WTC11 (cell line): ENCODE measurements around the gene FRA10AC1. TPM values are rescaled to one million over a fixed set of nuclear protein-coding genes. Genes with fewer than 3 reads are reported as not detected.

Experiments
- ATAC-seq: fragments of 200-7000 bp; cut with Tn5 transposase; 2 replicates; pipeline ENCODE4 v1.10.0; 2021; ENCODE audit warnings: mild to moderate bottlenecking, moderate library complexity
- CTCF ChIA-PET: fragments of 300-600 bp; sonication (Branson Sonifier 250); formaldehyde crosslinking; loops from one replicate; lab custom pipeline; 2021; ENCODE audit warnings: antibody characterized with exemption; lab: Charles Lee
- POLR2A ChIA-PET: fragments of 350-600 bp; sonication (Branson Sonifier 250); formaldehyde crosslinking; loops from one replicate; lab custom pipeline; 2021; ENCODE audit warnings: antibody characterized with exemption; lab: Charles Lee
- DNase-seq: peaks from one replicate; pipeline ENCODE4 v3.0.0; 2021; ENCODE audit warnings: low spot score
- H3K27ac Mint-ChIP-seq: 2 replicates; pipeline ENCODE4 v1.8.0; 2021; ENCODE audit warnings: mixed read lengths
- H3K27me3 Mint-ChIP-seq: 2 replicates; pipeline ENCODE4 v1.8.0; 2021; ENCODE audit warnings: low read depth, mild to moderate bottlenecking, moderate library complexity, mixed read lengths
- H3K36me3 Mint-ChIP-seq: 2 replicates; pipeline ENCODE4 v1.8.0; 2021; ENCODE audit warnings: mixed read lengths
- H3K4me1 Mint-ChIP-seq: 2 replicates; pipeline ENCODE4 v1.8.0; 2022; ENCODE audit warnings: mixed read lengths
- H3K4me3 Mint-ChIP-seq: 2 replicates; pipeline ENCODE4 v1.8.0; 2021; ENCODE audit warnings: mild to moderate bottlenecking, moderate library complexity, mixed read lengths
- H3K9me3 Mint-ChIP-seq: 2 replicates; pipeline ENCODE4 v1.8.0; 2021; ENCODE audit warnings: mixed read lengths
- ETV6 ChIP-seq: sonication (generic); formaldehyde crosslinking; IDR thresholded peaks from 2 replicates; pipeline ENCODE4 v1.8.1; 2022; ENCODE audit warnings: mild to moderate bottlenecking, missing genetic modification reagents
- FOXK1 ChIP-seq: sonication (generic); formaldehyde crosslinking; IDR thresholded peaks from 2 replicates; pipeline ENCODE4 v1.8.0; 2022; ENCODE audit warnings: mild to moderate bottlenecking, moderate library complexity, missing genetic modification reagents
- GABPB1 ChIP-seq: sonication (generic); formaldehyde crosslinking; IDR thresholded peaks from 2 replicates; pipeline ENCODE4 v1.8.1; 2023; ENCODE audit warnings: mild to moderate bottlenecking, missing genetic modification reagents
- GTF2I ChIP-seq: fragments of 250-450 bp; sonication (Bioruptor Pico); conservative IDR thresholded peaks from 2 replicates; pipeline ENCODE4 v1.4.0; 2021; ENCODE audit warnings: mild to moderate bottlenecking
- KAT7 ChIP-seq: sonication (generic); formaldehyde crosslinking; IDR thresholded peaks from 2 replicates; pipeline ENCODE4 v1.8.1; 2023; ENCODE audit warnings: missing genetic modification reagents, mild to moderate bottlenecking, borderline replicate concordance
- NFE2L1 ChIP-seq: sonication (generic); formaldehyde crosslinking; IDR thresholded peaks from 2 replicates; pipeline ENCODE4 v1.8.1; 2023; ENCODE audit warnings: missing genetic modification reagents
- NFYB ChIP-seq: sonication (generic); formaldehyde crosslinking; conservative IDR thresholded peaks from 2 replicates; pipeline ENCODE4 v1.8.0; 2022; ENCODE audit warnings: low read depth, missing genetic modification reagents
- NR3C1 ChIP-seq: sonication (generic); formaldehyde crosslinking; conservative IDR thresholded peaks from 2 replicates; pipeline ENCODE4 v1.8.1; 2023; ENCODE audit warnings: low read depth, mild to moderate bottlenecking, missing genetic modification reagents
- OVOL2 ChIP-seq: fragments of 250-450 bp; sonication (Bioruptor Pico); IDR thresholded peaks from 2 replicates; pipeline ENCODE4 v1.9.0; 2021; ENCODE audit warnings: mild to moderate bottlenecking, borderline replicate concordance
- PRDM15 ChIP-seq: sonication (generic); formaldehyde crosslinking; IDR thresholded peaks from 2 replicates; pipeline ENCODE4 v1.8.0; 2022; ENCODE audit warnings: missing genetic modification reagents
- TCF7 ChIP-seq: sonication (generic); formaldehyde crosslinking; IDR thresholded peaks from 2 replicates; pipeline ENCODE4 v1.8.0; 2022; ENCODE audit warnings: mild to moderate bottlenecking, low read depth, missing genetic modification reagents, moderate library complexity
- ZNF121 ChIP-seq: sonication (generic); formaldehyde crosslinking; IDR thresholded peaks from 2 replicates; pipeline ENCODE4 v1.8.0; 2023; ENCODE audit warnings: missing genetic modification reagents
- ZNF317 ChIP-seq: sonication (generic); formaldehyde crosslinking; IDR thresholded peaks from 2 replicates; pipeline ENCODE4 v1.8.1; 2023; ENCODE audit warnings: low read depth, mild to moderate bottlenecking, moderate library complexity, missing genetic modification reagents, borderline replicate concordance
- ZNF416 ChIP-seq: fragments of 250-450 bp; sonication (Bioruptor Pico); IDR thresholded peaks from 2 replicates; pipeline ENCODE4 v1.9.0; 2021; ENCODE audit warnings: mild to moderate bottlenecking, inconsistent platforms
- total RNA-seq: library from RNA; stranded (reverse); gene quantifications from 3 replicates; pipeline ENCODE4 v1.2.3, GENCODE V29; 2021
- TF ChIP-seq, protein P1 (sequence below): fragments of 250-450 bp; sonication (Bioruptor Pico); conservative IDR thresholded peaks from 2 replicates; pipeline ENCODE4 v1.9.0; 2021; ENCODE audit warnings: mild to moderate bottlenecking
- TF ChIP-seq, protein P2 (sequence below): sonication (generic); formaldehyde crosslinking; IDR thresholded peaks from 2 replicates; pipeline ENCODE4 v1.8.1; 2023; ENCODE audit warnings: mild to moderate bottlenecking, missing genetic modification reagents, moderate library complexity
- TF ChIP-seq, protein P3 (sequence below): sonication (generic); formaldehyde crosslinking; IDR thresholded peaks from 2 replicates; pipeline ENCODE4 v1.8.0; 2023; ENCODE audit warnings: mild to moderate bottlenecking, missing genetic modification reagents

Gene FRA10AC1
- total RNA-seq, 1 experiment from 2014 or later: 14.1 TPM

DNA sequence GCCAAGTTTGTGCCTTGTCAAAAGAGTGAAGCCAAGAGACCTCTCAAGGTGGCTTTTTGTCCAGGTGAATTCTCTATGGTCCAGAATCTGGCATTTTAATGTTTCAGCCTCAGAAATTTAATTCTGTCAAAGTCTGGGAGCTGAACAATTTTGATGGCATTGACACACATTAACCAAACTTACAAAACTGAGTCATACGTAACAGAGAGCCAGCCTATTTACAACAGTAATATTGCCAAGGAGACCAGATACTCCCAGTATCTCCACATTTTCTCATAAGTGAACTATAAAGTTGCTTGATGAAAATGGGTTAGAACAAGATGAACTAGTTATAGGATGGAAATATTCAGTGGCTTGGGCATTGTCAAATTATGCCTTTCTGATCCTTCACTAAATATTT lies 46.2 kb downstream of the FRA10AC1 start (continued):
- TF ChIP-seq, protein P1, sequence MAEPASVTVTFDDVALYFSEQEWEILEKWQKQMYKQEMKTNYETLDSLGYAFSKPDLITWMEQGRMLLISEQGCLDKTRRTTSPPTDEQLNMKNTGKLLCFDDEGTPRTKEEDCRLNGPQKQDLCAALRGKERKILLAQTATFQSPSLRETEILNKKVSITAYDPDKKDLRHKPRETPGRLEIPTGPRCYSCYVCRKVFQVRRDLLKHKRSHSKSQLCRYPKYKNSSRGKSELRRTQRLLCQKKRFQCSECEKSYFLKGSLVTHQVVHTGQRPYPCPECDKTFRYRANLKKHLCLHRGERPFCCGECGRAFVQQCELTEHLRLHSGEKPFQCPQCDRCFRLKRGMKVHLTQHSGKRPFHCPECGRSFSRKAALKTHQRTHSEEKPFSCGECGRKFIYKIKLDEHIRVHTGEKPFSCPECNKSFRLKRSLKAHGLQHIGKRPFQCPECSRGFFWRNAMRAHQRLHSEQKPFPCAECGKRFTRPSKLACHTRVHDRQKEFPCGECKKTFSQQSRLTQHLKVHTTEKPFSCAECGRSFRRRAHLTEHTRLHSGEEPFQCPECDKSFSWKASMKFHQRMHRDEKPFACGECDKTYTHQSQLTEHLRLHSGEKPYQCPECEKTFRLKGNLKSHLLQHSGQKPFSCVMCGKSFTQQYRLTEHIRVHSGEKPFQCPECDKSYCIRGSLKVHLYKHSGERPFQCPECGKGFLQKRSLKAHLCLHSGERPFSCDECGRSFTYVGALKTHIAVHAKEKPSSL (CRISPR knock-in tag): no peak
- no peak for TF ChIP-seq PRDM15
- TF ChIP-seq, protein P2, sequence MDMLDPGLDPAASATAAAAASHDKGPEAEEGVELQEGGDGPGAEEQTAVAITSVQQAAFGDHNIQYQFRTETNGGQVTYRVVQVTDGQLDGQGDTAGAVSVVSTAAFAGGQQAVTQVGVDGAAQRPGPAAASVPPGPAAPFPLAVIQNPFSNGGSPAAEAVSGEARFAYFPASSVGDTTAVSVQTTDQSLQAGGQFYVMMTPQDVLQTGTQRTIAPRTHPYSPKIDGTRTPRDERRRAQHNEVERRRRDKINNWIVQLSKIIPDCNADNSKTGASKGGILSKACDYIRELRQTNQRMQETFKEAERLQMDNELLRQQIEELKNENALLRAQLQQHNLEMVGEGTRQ (CRISPR knock-in tag): no peak
- no peak for TF ChIP-seq OVOL2
- TF ChIP-seq TCF7: no peak
- TF ChIP-seq ETV6: no peak
- TF ChIP-seq, protein P3, sequence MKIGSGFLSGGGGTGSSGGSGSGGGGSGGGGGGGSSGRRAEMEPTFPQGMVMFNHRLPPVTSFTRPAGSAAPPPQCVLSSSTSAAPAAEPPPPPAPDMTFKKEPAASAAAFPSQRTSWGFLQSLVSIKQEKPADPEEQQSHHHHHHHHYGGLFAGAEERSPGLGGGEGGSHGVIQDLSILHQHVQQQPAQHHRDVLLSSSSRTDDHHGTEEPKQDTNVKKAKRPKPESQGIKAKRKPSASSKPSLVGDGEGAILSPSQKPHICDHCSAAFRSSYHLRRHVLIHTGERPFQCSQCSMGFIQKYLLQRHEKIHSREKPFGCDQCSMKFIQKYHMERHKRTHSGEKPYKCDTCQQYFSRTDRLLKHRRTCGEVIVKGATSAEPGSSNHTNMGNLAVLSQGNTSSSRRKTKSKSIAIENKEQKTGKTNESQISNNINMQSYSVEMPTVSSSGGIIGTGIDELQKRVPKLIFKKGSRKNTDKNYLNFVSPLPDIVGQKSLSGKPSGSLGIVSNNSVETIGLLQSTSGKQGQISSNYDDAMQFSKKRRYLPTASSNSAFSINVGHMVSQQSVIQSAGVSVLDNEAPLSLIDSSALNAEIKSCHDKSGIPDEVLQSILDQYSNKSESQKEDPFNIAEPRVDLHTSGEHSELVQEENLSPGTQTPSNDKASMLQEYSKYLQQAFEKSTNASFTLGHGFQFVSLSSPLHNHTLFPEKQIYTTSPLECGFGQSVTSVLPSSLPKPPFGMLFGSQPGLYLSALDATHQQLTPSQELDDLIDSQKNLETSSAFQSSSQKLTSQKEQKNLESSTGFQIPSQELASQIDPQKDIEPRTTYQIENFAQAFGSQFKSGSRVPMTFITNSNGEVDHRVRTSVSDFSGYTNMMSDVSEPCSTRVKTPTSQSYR (CRISPR knock-in tag): no peak
- TF ChIP-seq FOXK1 (CRISPR knock-in tag): no peak
- no peak for TF ChIP-seq NFE2L1 (CRISPR knock-in tag)
- no peak for TF ChIP-seq KAT7 (CRISPR knock-in tag)
- no peak for TF ChIP-seq ZNF121 (CRISPR knock-in tag)
- TF ChIP-seq ZNF416 (CRISPR knock-in tag): no peak
- TF ChIP-seq GABPB1 (CRISPR knock-in tag): no peak
- no peak for TF ChIP-seq NR3C1 (CRISPR knock-in tag)
- TF ChIP-seq ZNF317 (CRISPR knock-in tag): no peak
- TF ChIP-seq GTF2I: no peak

GRCh38 chr10:93654201-93654600 lies 48.2 kb downstream of the FRA10AC1 start:
- no peaks in the 10 kb centered on the region for H3K9me3 Mint-ChIP-seq
- no peaks in the 10 kb centered on the region for H3K4me1 Mint-ChIP-seq
- H3K27ac Mint-ChIP-seq: no peak overlapping the region
- DNase-seq (no peak), ATAC-seq (no peak)
- CTCF ChIA-PET: no interaction called here
- H3K36me3 Mint-ChIP-seq: no peaks in the 10 kb centered on the region
- no peak for TF ChIP-seq NFYB (CRISPR knock-in tag)
- H3K4me3 Mint-ChIP-seq: no peak overlapping the region
- POLR2A ChIA-PET: no interaction called here
- H3K27me3 Mint-ChIP-seq: no peaks in the 10 kb centered on the region; the same call in 1 of the 2 replicates
